ENCODE results near the gene C2orf76. TPM values are rescaled to one million over a fixed set of nuclear protein-coding genes. Genes with fewer than 3 reads are reported as not detected.

C2orf76 gene
- total RNA-seq, 1 experiment from 2014 or later: 9.7 TPM

GRCh38 chr2:119301413-119301812 is 65.2 kb downstream of the C2orf76 start:
- no peaks in the 10 kb centered on the region for H3K27me3 Mint-ChIP-seq (ENCODE audit: insufficient read depth, unreplicated experiment)
- TF ChIP-seq, protein P1, sequence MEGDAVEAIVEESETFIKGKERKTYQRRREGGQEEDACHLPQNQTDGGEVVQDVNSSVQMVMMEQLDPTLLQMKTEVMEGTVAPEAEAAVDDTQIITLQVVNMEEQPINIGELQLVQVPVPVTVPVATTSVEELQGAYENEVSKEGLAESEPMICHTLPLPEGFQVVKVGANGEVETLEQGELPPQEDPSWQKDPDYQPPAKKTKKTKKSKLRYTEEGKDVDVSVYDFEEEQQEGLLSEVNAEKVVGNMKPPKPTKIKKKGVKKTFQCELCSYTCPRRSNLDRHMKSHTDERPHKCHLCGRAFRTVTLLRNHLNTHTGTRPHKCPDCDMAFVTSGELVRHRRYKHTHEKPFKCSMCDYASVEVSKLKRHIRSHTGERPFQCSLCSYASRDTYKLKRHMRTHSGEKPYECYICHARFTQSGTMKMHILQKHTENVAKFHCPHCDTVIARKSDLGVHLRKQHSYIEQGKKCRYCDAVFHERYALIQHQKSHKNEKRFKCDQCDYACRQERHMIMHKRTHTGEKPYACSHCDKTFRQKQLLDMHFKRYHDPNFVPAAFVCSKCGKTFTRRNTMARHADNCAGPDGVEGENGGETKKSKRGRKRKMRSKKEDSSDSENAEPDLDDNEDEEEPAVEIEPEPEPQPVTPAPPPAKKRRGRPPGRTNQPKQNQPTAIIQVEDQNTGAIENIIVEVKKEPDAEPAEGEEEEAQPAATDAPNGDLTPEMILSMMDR (IDR thresholded peaks at IDR 0.05; ENCODE audit: unreplicated experiment): no peak
- H3K9me3 Mint-ChIP-seq (ENCODE audit: unreplicated experiment): no peaks in the 10 kb centered on the region
- H3K4me3 Mint-ChIP-seq (ENCODE audit: unreplicated experiment): no peak overlapping the region
- H3K4me1 Mint-ChIP-seq (ENCODE audit: insufficient read depth, unreplicated experiment): no peaks in the 10 kb centered on the region
- POLR2A ChIA-PET: no interaction called here
- H3K27ac Mint-ChIP-seq (ENCODE audit: low read depth, unreplicated experiment): no peak overlapping the region
- intact Hi-C loops (cut with micrococcal nuclease): no loop called here
- CTCF ChIA-PET: interaction anchor here (1.1 to 2.9 kb wide), 3 partner anchors 8 to 419 kb away, joined by 3 to 16 read pairs (median 12); no protein-coding TSS in a partner anchor
- no TSS peak for BruUV-seq (replicated peaks)
- no peak for DNase-seq (ENCODE audit: unreplicated experiment)
- H3K36me3 Mint-ChIP-seq (ENCODE audit: insufficient read depth, unreplicated experiment): no peaks in the 10 kb centered on the region

DNA sequence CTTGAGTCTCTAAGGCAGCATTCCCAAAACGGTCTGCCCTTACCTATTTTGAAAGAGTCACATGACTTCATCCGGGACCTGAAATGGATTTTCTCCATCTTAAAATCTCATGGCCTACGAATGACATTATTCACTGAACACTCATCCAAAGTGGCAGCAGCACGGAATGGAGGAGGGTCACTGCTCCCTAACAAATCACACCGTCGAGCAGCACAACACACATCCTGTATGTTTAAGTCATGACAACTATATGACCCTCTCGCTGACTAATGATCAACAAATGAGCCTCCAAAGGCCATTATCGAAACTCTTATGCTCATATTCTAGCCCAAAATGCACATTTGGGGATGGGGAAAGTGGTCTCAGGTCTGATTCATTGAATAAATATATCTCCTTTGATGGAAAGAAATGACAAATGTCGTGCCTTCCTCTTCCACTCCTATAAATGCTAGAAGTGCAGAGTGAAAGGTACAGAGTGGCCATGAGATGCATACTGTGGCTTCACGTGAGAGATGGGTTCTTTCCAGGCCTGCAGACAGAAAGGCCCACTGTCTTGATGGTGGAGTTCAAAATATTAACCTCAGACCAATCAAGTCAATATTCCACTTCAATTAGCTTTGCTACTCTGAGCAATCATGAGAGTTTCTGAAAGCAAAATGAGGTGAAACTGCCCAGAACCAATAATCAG is 70.8 kb downstream of the C2orf76 start:
- Mint-ChIP-seq H3K4me1 (ENCODE audit: insufficient read depth, unreplicated experiment) (no peaks in the 10 kb centered on the region), H3K27me3 (ENCODE audit: insufficient read depth, unreplicated experiment) (no peaks in the 10 kb centered on the region), H3K36me3 (ENCODE audit: insufficient read depth, unreplicated experiment) (no peaks in the 10 kb centered on the region), H3K9me3 (ENCODE audit: unreplicated experiment) (no peaks in the 10 kb centered on the region), H3K4me3 (ENCODE audit: unreplicated experiment) (no peak overlapping the region), H3K27ac (ENCODE audit: low read depth, unreplicated experiment) (no peak overlapping the region)
- no peak for DNase-seq (ENCODE audit: unreplicated experiment)
- intact Hi-C loops (cut with micrococcal nuclease): no loop called here
- CTCF ChIA-PET: interaction anchor here (8.1 kb wide), 1 partner anchor 414 kb away, joined by 145 read pairs; no protein-coding TSS in a partner anchor
- BruUV-seq (replicated peaks): no TSS peak
- POLR2A ChIA-PET: no interaction called here
- TF ChIP-seq, protein P1 (IDR thresholded peaks at IDR 0.05; ENCODE audit: unreplicated experiment): no peak

DNA sequence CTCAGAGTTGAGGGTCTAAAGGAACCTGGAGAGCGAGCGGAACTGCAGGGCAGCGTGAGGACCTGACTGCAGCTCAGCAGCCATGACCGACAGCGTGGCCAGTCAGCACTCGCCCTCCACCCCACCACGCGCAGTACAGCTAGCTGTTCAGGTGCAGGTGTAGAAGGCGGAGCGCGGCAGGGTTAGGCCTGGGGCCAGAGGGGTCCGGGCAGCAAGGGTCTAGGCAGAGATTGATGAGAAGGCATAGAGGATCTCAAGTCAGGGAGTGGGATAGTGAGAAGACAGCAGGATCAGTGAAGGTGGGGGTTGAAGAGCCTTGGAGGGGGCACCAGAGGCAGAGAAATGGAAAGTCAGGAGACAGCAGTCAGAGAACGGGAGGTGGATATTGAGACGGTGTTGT is 72.0 kb downstream of the C2orf76 start:
- CTCF ChIA-PET: interaction anchor here (0.6 to 8.1 kb wide), 3 partner anchors 12 to 413 kb away, joined by 3 to 145 read pairs (median 4); no protein-coding TSS in a partner anchor
- POLR2A ChIA-PET: interaction anchor here (0.7 kb wide), 1 partner anchor 174 kb away, joined by 3 read pairs; no protein-coding TSS in a partner anchor
- TF ChIP-seq, protein P1 (IDR thresholded peaks at IDR 0.05; ENCODE audit: unreplicated experiment): no peak
- Mint-ChIP-seq H3K9me3 (ENCODE audit: unreplicated experiment) (no peaks in the 10 kb centered on the region), H3K27ac (ENCODE audit: low read depth, unreplicated experiment) (no peak overlapping the region), H3K27me3 (ENCODE audit: insufficient read depth, unreplicated experiment) (no peaks in the 10 kb centered on the region), H3K4me3 (ENCODE audit: unreplicated experiment) (no peak overlapping the region), H3K4me1 (ENCODE audit: insufficient read depth, unreplicated experiment) (no peaks in the 10 kb centered on the region), H3K36me3 (ENCODE audit: insufficient read depth, unreplicated experiment) (no peaks in the 10 kb centered on the region)
- no TSS peak for BruUV-seq (replicated peaks)
- DNase-seq (ENCODE audit: unreplicated experiment): no peak
- intact Hi-C loops (cut with micrococcal nuclease): loop anchor here (5.0 kb wide), 1 partner anchor 267 kb away; no protein-coding TSS in a partner anchor

GRCh38 chr2:119293900-119294299 is 72.7 kb downstream of the C2orf76 start:
- BruUV-seq (replicated peaks): no TSS peak
- no peak for DNase-seq (ENCODE audit: unreplicated experiment)
- Mint-ChIP-seq H3K27me3 (ENCODE audit: insufficient read depth, unreplicated experiment) (no peaks in the 10 kb centered on the region), H3K4me1 (ENCODE audit: insufficient read depth, unreplicated experiment) (no peaks in the 10 kb centered on the region), H3K27ac (ENCODE audit: low read depth, unreplicated experiment) (no peak overlapping the region), H3K9me3 (ENCODE audit: unreplicated experiment) (no peaks in the 10 kb centered on the region), H3K4me3 (ENCODE audit: unreplicated experiment) (no peak overlapping the region), H3K36me3 (ENCODE audit: insufficient read depth, unreplicated experiment) (no peaks in the 10 kb centered on the region)
- intact Hi-C loops (cut with micrococcal nuclease): loop anchor here (5.0 kb wide), 1 partner anchor 267 kb away; no protein-coding TSS in a partner anchor
- POLR2A ChIA-PET: no interaction called here
- CTCF ChIA-PET: interaction anchor here (0.6 to 8.1 kb wide), 3 partner anchors 13 to 412 kb away, joined by 3 to 145 read pairs (median 4); no protein-coding TSS in a partner anchor
- TF ChIP-seq, protein P1 (IDR thresholded peaks at IDR 0.05; ENCODE audit: unreplicated experiment): no peak
